ENCODE measurements around the gene ITSN1.

DNA sequence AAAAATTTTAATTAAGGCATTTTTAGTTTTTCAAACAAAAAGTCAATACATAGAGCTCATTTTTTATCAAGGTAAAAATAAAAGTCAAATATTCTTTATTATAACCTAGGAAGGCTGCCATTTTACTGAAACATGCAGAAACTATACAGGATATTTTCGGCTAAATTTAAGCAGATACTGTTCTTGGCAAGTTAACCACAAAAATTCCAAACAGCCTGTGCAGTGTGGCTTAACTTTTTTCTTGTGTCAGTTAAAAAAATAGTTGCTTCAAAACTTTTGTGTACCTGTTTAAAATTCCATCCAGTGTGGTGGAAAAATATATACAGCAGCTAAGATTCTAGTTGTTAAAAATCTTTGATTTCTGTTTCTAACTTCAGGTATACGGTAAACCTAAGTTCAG, 138.3 kb downstream of the ITSN1 start:
- TF ChIP-seq CTCF (IDR thresholded peaks at IDR 0.05) (no peak), POLR2A (IDR thresholded peaks at IDR 0.05) (no peak), EP300 (IDR thresholded peaks at IDR 0.05) (no peak)
